HEK293 (cell line): Measurements from ENCODE around the gene AGAP6.
"Not testable (repeated sequence)": the region's sequence is repeated elsewhere in the genome, so short reads cannot be mapped to it uniquely, and the experiment has no call there.

Experiments used
- CTCF ChIA-PET: fragments of 350-600 bp; formaldehyde crosslinking; extraction: SDS; loops from one replicate; lab custom pipeline; 2021; ENCODE audit warnings: antibody characterized with exemption; lab: Yijun Ruan, JAX
- POLR2A ChIA-PET: fragments of 300-600 bp; formaldehyde crosslinking; extraction: SDS; loops from one replicate; lab custom pipeline; 2020; ENCODE audit warnings: antibody characterized with exemption, inconsistent platforms; lab: Yijun Ruan, JAX
- H3K27ac ChIP-seq: fragments of 200-500 bp; sonication (Bioruptor generic); 2 replicates; pipeline ENCODE4 v1.5.1; 2014; ENCODE audit warnings: low read depth, low read length, control low read depth, inconsistent platforms; ENCODE audit errors: extremely low read depth
- H3K36me3 ChIP-seq, 2 experiments: fragments of 200-500 bp in 1 of 2; sonication (Bioruptor generic) in 1 of 2; 1 replicate in 1 of 2; 2 replicates in 1 of 2; pipeline ENCODE4 v1.5.1; 2014 to 2017; ENCODE audit warnings: inconsistent platforms in 2 of 2, low read length in 2 of 2; ENCODE audit not compliant: control insufficient read depth in 2 of 2, insufficient read depth in 1 of 2
- H3K4me1 ChIP-seq: fragments of 200-500 bp; sonication (Bioruptor generic); 2 replicates; pipeline ENCODE4 v1.5.1; 2014; ENCODE audit warnings: mild to moderate bottlenecking, low read length, inconsistent platforms; ENCODE audit not compliant: control insufficient read depth, insufficient read depth
- H3K4me3 ChIP-seq: 2 replicates; pipeline ENCODE4 v1.5.1; 2011; ENCODE audit warnings: low read depth, mild to moderate bottlenecking, control low read depth, low read length, moderate library complexity
- H3K9me3 ChIP-seq: fragments of 200-500 bp; sonication (Bioruptor generic); 2 replicates; pipeline ENCODE4 v1.5.1; 2014; ENCODE audit warnings: low read depth, low read length, inconsistent platforms; ENCODE audit not compliant: control insufficient read depth, insufficient read depth
- TF ChIP-seq, protein P1 (sequence below): fragments of 450-650 bp; formaldehyde crosslinking; IDR thresholded peaks from 2 replicates; pipeline ENCODE4 v1.5.1; 2016; ENCODE audit warnings: missing biosample characterization, missing genetic modification characterization

AGAP6 gene

DNA sequence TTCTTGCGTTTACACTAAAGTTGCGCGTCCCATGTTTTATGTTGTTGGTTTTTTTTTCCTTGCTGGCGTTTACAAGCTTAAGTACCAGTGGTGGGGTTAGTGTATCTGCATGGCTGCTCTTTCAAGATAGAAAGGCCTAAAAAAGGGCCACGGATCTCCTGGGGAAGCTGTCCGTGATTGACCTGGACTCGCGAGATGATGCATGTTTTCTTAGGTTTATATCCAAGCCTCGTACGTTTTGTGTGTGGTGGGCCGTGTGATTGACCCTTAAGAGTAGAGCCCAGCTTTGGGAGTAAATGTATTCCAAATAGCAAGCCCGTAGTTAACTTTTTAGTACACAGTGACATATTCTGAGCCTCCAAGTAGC lies 45.9 kb upstream of the AGAP6 start:
- H3K27ac ChIP-seq, result peak overlapping the region; percentile 18
- POLR2A ChIA-PET, H3K4me1 ChIP-seq, H3K9me3 ChIP-seq: not testable (repeated sequence)
- peaks cover 2 to 18% of the 10 kb centered on the region in 2 experiments for H3K36me3 ChIP-seq
- H3K4me3 ChIP-seq, result peak overlapping the region; percentile 61
- CTCF ChIA-PET, result interaction anchor here (0.6 kb wide), 1 partner anchor 1040 kb away, joined by 4 read pairs; no protein-coding TSS in a partner anchor

DNA sequence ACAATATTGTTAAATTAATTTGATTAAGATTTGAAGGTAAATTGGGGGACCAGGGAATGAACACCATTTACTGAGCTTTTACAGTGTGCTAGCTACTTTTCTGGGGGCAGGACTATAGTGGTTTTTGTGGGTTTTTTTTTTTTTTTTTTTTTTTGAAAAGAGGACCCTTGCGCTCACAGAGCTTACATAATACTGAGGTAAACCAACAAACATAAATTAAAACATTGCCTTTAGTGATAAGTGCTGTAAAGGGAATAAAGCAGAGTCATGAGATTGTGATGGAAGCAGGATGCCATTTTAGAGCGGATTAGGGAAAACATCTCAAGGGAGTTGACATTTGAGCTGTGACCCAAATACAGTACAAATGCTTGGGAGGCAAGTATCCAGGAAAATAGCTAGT lies 44.6 kb upstream of the AGAP6 start:
- H3K27ac ChIP-seq, H3K4me1 ChIP-seq, H3K9me3 ChIP-seq, POLR2A ChIA-PET, CTCF ChIA-PET, H3K4me3 ChIP-seq: not testable (repeated sequence)
- peaks cover 6 to 17% of the 10 kb centered on the region in 2 experiments for H3K36me3 ChIP-seq

- H3K36me3 ChIP-seq, result peaks cover 6 to 24% of the 10 kb centered on the region in 2 experiments
- H3K27ac ChIP-seq, POLR2A ChIA-PET, H3K9me3 ChIP-seq, H3K4me1 ChIP-seq, H3K4me3 ChIP-seq, CTCF ChIA-PET: not testable (repeated sequence)
Observed at GRCh38 chr10:49948142-49948541, 40.1 kb upstream of the AGAP6 start.

DNA sequence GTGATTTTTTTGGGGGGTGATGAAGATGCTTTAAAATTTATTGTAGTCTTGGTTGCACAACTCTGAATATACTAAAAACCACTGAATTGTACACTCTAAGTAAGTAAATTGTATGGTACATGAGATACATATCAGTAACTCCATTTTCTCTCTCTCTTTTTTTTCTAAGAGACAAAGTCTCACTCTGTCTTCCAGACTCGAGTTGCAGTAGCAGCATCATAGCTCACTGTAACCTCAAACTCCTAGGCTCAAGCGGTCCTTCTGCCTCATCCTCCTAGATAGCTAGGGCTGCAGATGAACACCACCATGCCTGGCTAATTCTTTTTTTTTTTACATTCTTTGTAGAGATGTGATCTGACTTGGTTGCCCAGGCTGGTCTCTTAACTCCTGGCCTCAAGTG lies 39.5 kb upstream of the AGAP6 start:
- peaks cover 6 to 24% of the 10 kb centered on the region in 2 experiments for H3K36me3 ChIP-seq
- H3K4me3 ChIP-seq, H3K27ac ChIP-seq, H3K9me3 ChIP-seq, CTCF ChIA-PET, H3K4me1 ChIP-seq, POLR2A ChIA-PET: not testable (repeated sequence)

- POLR2A ChIA-PET, H3K9me3 ChIP-seq, H3K4me3 ChIP-seq, H3K4me1 ChIP-seq, CTCF ChIA-PET, H3K27ac ChIP-seq: not testable (repeated sequence)
- peaks cover 6 to 25% of the 10 kb centered on the region in 2 experiments for H3K36me3 ChIP-seq
Observed at GRCh38 chr10:49952006-49952405, 36.2 kb upstream of the AGAP6 start.

DNA sequence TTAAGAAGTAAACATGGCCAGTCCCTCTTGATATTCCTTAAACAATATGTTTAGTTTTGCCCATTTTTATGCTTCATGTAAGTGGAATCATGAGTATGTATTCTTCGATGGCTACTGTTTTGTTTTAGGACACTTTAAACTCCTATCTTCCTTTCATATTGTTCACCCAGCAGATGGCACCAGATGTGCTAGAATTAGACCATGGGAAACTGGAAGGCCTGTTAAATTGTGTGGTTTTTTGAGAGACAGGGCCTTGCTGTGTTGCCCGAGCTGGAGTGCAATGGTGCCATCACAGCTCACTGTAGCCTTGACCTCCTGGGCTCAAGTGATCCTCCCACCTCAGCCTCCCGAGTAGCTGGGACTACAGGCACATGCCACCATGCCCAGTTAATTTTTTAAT lies 35.1 kb upstream of the AGAP6 start:
- H3K27ac ChIP-seq, H3K4me3 ChIP-seq, H3K4me1 ChIP-seq, CTCF ChIA-PET, POLR2A ChIA-PET, H3K9me3 ChIP-seq: not testable (repeated sequence)
- H3K36me3 ChIP-seq, result peaks cover 0 to 29% of the 10 kb centered on the region in 2 experiments; a peak in 2 of 3 replicates
- TF ChIP-seq, protein P1, sequence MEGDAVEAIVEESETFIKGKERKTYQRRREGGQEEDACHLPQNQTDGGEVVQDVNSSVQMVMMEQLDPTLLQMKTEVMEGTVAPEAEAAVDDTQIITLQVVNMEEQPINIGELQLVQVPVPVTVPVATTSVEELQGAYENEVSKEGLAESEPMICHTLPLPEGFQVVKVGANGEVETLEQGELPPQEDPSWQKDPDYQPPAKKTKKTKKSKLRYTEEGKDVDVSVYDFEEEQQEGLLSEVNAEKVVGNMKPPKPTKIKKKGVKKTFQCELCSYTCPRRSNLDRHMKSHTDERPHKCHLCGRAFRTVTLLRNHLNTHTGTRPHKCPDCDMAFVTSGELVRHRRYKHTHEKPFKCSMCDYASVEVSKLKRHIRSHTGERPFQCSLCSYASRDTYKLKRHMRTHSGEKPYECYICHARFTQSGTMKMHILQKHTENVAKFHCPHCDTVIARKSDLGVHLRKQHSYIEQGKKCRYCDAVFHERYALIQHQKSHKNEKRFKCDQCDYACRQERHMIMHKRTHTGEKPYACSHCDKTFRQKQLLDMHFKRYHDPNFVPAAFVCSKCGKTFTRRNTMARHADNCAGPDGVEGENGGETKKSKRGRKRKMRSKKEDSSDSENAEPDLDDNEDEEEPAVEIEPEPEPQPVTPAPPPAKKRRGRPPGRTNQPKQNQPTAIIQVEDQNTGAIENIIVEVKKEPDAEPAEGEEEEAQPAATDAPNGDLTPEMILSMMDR (tag by site-specific recombination), result peak; percentile 25; the same call in 1 of the 2 replicates

DNA sequence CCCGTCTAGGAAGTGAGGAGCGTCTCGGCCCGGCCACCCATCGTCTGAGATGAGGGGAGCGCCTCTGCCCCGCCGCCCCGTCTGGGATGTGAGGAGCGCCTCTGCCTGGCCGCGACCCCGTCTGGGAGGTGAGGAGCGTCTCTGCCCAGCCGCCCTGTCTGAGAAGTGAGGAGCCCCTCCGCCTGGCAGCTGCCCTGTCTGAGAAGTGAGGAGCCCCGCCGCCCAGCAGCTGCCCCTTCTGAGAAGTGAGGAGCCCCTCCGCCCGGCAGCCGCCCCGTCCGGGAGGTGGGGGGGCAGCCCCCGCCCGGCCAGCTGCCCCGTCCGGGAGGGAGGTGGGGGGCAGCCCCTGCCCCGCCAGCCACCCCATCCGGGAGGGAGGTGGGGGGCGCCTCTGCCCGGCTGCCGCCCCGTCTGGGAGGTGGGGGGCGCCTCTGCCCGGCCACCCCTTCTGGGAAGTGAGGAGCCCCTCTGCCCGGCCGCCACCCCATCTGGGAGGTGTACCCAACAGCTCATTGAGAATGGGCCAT lies 17.8 kb upstream of the AGAP6 start:
- H3K4me3 ChIP-seq, H3K4me1 ChIP-seq, POLR2A ChIA-PET, CTCF ChIA-PET, H3K9me3 ChIP-seq, H3K27ac ChIP-seq, H3K36me3 ChIP-seq: not testable (repeated sequence)

GRCh38 chr10:49971466-49971865 lies 16.7 kb upstream of the AGAP6 start:
- H3K9me3 ChIP-seq, POLR2A ChIA-PET, H3K4me1 ChIP-seq, H3K36me3 ChIP-seq, H3K27ac ChIP-seq, H3K4me3 ChIP-seq, CTCF ChIA-PET: not testable (repeated sequence)

GRCh38 chr10:49972094-49972493 lies 16.1 kb upstream of the AGAP6 start:
- POLR2A ChIA-PET, H3K36me3 ChIP-seq, H3K4me3 ChIP-seq, H3K27ac ChIP-seq, H3K4me1 ChIP-seq, H3K9me3 ChIP-seq, CTCF ChIA-PET: not testable (repeated sequence)

DNA sequence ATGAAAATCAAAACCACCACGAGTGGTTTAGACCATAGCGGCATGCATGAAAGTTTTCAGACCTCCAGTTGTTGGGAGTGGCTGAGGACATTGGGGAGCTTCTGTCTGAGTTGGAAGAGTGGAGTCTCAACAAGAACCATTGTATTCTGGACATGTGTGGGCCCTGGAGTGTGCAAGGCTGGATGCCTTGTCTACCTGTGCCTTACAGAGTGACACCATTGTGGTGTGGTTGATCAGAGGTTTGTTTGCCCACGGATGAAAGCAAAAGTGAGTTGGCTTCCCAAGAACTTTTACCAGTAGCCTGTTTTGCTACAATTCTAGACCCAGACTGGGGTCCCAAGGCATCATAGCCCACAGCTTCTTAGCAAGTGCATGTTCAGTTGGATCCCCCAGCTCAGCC lies 10.4 kb upstream of the AGAP6 start:
- H3K4me1 ChIP-seq, CTCF ChIA-PET, POLR2A ChIA-PET, H3K9me3 ChIP-seq, H3K36me3 ChIP-seq, H3K27ac ChIP-seq, H3K4me3 ChIP-seq: not testable (repeated sequence)

- H3K9me3 ChIP-seq, H3K4me3 ChIP-seq, H3K4me1 ChIP-seq, H3K36me3 ChIP-seq, CTCF ChIA-PET, POLR2A ChIA-PET, H3K27ac ChIP-seq: not testable (repeated sequence)
Observed at GRCh38 chr10:49987207-49987606, 999 bp upstream of the AGAP6 start.
